Tibial nerve (tissue), 4 donors: ENCODE data around the gene KLHL35.

Source experiments
- CTCF ChIP-seq, 5 experiments: fragments of 200-600 bp in 3 of 5; fragments of 450-650 bp in 2 of 5; sonication (generic) in 3 of 5; IDR thresholded peaks; one replicate each; pipeline ENCODE4 v1.5.1; 2016 to 2019; ENCODE audit warnings: antibody characterized with exemption in 5 of 5, mild to moderate bottlenecking in 3 of 5, moderate library complexity in 2 of 5
- EP300 ChIP-seq, 2 donors: sonication (generic); formaldehyde crosslinking; IDR thresholded peaks; one replicate each; pipeline ENCODE4 v1.6.1; 2017; ENCODE audit warnings: antibody characterized with exemption in 2 of 2, mild to moderate bottlenecking in 1 of 2
- POLR2A ChIP-seq, 2 donors: fragments of 450-650 bp; IDR thresholded peaks; one replicate each; pipeline ENCODE4 v1.6.1; 2017; ENCODE audit warnings: antibody characterized with exemption in 2 of 2, mild to moderate bottlenecking in 2 of 2, moderate library complexity in 2 of 2

- no peak for TF ChIP-seq CTCF (IDR thresholded peaks at IDR 0.05)
- TF ChIP-seq POLR2A (IDR thresholded peaks at IDR 0.05) = no peak
- no peak for TF ChIP-seq EP300 (IDR thresholded peaks at IDR 0.05)
Measured at GRCh38 chr11:75450236-75450635, 17.2 kb upstream of the KLHL35 start.
